GM19463 (cell line): ENCODE data around the gene MBTD1.
"Not testable (repeated sequence)": the region's sequence is repeated elsewhere in the genome, so short reads cannot be mapped to it uniquely, and the experiment has no call there.

Source experiments
- ATAC-seq: cut with Tn5 transposase; IDR thresholded peaks from one replicate; pipeline ENCODE4 v1.9.1; 2021; ENCODE audit warnings: mild to moderate bottlenecking, moderate library complexity; ENCODE audit not compliant: unreplicated experiment

The MBTD1 gene

GRCh38 chr17:51256101-51256500 lies 3.7 kb downstream of the MBTD1 start:
- no peak for ATAC-seq

- ATAC-seq, result no peak
These were observed 4.2 kb downstream of the MBTD1 start for GRCh38 chr17:51255673-51256072.

- ATAC-seq, result no peak
These were observed 8.8 kb downstream of the MBTD1 start for GRCh38 chr17:51251010-51251409.

DNA sequence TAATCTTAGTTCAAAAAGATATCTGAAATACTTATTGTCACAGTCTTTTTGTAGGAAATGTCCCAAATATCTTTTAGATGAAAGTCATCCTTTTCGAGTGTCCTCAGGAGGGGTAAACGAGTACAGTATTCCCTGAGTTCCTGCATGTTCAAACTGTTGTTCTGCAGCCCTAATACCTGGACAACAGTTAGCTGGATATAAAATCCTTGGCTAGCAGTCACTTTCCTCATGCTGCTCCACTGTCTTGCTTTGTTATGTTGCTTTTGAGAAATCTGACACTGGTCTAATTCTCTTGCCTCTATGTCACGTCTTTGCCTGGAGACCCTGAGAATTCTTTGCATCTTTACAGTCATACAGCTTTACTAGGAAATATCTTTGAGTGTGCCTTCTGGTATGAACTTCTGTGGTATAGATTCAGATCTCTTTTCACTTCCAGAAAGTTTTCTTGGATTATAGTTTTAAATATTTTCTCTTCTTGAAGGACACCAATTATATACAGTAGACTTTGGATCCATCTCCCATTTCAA lies 9.5 kb downstream of the MBTD1 start:
- ATAC-seq, result no peak

DNA sequence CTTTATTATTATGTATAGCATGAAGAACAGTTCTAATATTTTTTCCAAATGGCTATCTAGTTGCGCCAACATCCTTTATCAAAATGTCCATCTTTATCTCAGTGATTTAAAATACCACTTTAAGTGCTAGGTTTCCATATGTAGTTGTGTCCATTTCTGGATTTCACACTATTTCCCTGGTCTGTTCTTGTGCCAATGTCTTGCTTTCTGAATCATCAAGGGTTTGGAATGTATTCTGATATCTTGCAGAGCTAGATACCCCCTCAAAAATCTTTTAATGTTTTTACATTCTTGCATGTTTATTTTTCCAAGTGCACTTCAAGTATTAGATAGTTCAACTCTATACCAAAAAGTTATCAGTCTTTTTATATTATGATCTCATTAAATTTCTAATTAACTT lies 14.3 kb downstream of the MBTD1 start:
- no peak for ATAC-seq

- no peak for ATAC-seq
These were observed 15.8 kb downstream of the MBTD1 start for GRCh38 chr17:51244041-51244440.

DNA sequence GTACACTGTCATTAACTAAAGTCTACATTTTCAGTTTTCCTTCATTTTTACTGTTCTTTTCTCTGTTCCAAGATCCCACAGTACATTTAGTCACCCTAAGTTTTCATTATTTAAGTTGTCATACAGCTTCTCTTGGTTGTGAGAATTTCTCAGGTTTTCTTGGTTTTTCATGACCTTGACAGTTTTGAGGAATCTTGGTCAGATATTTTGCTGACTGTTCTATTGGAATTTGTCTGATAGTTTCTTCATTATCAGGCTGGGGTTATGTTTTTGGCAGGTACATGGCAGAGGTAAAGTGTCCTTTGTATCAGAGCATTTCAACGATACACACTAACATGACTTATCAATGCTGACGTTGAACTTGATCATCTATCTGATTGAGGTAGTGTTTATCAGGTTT lies 19.6 kb downstream of the MBTD1 start:
- ATAC-seq, result no peak

DNA sequence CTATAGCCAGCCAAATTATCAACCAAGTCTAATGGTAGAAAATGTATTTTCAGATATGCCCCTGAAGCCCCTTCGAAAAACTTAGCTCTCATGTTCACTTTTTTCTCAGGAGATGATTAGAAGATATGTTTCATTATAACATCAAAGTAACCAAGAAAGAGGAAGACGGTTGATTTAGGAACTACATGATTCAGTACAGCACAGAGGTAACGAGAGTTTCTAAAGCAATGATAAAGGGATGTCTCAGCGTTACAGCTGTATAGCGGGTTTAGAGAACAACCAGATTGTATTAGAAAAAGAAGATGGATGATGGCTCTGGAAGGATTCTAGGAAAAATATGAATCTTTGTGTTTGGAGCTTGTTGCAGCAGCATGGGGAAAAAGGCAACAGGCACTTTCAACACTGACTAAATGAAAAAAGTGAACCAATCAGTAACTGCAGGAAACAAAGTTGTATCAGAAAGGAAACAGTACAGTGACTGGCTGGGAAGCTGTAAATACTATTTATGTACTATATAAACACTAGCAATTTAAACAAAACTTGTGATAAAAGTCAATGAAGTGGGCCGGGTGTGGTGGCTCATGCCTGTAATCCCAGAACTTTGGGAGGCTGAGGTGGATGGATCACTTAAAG lies 21.5 kb downstream of the MBTD1 start:
- peak; percentile 77 for ATAC-seq

DNA sequence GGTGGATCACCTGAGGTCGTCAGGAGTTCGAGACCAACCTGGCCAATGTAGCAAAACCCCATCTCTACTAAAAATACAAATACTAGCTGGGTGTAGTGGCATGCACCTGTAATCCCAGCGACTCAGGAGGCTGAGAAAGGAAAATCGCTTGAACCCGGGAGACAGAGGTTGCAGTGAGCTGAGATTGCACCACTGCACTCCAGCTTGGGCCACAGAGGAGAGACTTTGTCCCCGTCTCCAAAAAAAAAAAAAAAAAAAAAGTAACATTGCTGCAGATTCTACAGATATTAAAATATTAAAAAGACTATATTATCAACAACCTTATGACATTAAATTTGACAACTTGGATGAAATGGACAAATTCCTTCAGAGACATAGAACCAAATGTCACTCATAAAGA lies 25.7 kb downstream of the MBTD1 start:
- ATAC-seq, result no peak

GRCh38 chr17:51231999-51232398 lies 27.9 kb downstream of the MBTD1 start:
- no peak for ATAC-seq

DNA sequence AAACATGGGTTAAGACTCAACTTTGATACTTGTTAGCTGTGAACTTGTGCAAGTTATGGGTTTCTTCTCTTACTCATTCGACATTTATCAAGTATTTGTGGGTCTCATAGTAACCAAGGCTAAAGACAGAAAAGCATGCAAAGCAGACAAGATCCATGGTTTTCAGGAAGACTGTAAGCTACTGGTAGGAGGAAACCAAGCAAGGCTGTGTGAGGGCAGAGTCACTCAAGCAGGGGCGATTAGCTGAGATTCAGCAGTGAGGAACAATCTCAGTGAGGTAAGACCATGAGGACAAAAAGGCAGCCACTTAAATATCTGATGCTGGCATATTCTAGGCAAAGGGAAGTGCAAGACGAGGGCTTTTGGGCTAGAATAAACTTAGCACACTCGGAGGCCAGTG lies 29.5 kb downstream of the MBTD1 start:
- no peak for ATAC-seq

- ATAC-seq, result no peak
These were observed 30.0 kb downstream of the MBTD1 start for GRCh38 chr17:51229889-51230288.

GRCh38 chr17:51228161-51228560 lies 31.7 kb downstream of the MBTD1 start:
- no peak for ATAC-seq

DNA sequence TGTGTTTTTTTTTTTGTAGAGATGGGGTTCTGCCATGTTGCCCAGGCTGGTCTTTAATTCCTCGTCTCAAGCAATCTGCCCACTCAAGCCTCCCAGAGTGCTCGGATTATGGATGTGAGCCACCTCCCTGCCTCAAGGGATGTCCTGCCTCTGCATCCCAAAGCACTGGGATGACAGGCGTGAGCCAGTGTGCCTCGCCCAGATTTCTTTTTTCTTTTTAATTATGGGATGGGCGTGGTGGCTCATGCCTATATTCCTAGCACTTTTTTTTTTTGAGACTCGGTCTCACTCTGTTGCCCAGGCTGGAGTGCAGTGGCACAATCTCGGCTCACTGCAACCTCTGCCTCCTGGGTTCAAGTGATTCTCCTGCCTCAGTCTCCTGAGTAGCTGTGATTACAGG lies 34.3 kb downstream of the MBTD1 start:
- not testable (repeated sequence) for ATAC-seq

DNA sequence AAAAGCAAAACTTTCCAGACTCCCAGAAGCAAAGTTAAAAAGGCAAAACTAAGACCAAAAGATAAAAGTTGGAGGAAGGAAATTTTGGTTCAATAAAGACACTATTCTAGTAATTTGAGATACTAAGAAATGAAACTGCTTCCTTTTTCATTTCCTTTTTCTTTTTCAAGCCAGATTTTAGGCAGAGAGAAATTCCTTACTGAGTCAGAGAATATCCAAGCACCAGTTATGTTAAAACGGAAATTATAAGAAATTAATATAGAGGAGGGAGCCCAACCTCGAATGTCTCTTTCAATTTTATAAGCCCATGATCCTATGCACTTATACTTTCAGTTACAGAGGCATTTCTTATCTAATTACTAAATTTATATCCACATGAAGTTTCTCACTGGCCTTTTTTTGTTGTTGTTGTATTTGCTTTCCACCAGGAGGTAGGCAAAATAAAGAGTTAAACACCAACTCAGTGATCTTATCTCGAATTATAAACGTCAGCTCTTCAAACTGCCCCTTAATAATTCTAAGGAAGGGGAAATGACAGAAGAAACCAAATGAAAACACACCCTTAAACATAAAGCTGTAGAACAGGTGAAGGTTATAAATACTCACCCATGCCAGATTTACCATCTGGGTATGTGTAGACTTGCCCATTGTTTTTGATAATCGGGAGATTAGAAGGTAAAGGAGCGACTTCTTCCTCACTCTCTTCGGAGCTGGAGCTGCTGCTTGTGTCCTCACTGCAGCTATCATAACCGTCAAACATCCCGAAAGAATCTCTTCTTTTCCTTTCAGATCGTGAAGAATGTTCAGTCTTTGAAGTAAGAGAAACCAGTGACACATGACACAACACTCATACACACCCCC lies 35.2 kb downstream of the MBTD1 start:
- ATAC-seq, result no peak

GRCh38 chr17:51221322-51221721 lies 38.5 kb downstream of the MBTD1 start:
- ATAC-seq, result no peak

DNA sequence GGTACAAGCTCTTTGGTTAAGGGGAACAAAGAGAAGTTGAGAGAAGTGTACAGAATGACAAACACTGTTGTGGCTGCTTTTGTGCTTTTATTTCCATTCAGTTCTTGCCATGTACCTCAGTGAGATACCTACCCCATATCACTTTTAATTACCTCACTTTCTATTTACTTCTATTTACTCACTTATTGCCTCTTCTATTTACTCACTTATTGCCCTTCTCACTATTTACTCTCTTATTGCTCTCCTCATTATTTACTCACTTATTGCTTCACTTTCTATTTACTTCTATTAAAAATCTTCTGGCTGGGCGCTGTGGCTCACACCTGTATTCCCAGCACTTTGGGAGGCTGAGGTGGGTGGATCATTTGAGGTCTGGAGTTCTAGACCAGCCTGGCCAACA lies 41.9 kb downstream of the MBTD1 start:
- no peak for ATAC-seq

GRCh38 chr17:51214920-51215319 lies 44.9 kb downstream of the MBTD1 start:
- ATAC-seq, result no peak

- ATAC-seq, result no peak
These were observed 56.0 kb downstream of the MBTD1 start for GRCh38 chr17:51203838-51204237.

DNA sequence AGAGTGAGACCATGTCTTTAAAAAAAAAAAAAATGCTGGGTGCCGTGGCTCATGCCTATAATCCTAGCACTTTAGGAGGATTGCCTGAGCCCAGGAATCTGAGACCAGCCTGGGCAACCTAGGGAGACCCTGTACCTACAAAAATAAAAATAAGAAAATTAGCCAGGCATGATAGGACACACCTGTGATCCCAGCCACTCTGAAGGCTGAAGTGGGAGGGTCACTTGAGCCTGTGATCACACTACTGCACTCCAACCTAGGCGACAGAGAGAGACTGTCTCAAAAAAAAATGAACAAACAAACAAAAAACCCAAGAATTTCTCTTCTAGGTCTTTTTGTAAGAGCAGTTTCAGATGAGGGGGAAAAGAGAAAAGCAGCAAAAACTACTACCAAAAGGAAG lies 59.0 kb downstream of the MBTD1 start:
- no peak for ATAC-seq

DNA sequence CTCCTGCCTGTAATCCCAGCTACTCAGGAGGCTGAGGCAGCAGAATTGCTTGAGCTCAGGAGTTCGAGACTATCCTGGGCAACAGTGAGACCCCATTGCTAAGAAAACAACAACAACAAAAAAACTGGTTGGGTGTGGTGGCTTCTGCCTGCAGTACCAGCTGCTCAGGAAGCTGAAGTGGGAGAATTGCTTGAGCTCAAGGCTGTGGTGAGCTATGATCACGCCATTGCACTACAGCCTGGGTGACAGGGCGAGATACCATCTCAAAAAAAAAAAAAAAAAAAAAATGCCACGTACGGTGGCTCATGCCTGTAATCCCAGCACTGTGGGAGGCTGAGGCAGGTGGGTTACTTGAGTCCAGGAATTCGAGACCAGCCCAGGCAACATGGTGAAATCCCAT lies 59.6 kb downstream of the MBTD1 start:
- no peak for ATAC-seq

DNA sequence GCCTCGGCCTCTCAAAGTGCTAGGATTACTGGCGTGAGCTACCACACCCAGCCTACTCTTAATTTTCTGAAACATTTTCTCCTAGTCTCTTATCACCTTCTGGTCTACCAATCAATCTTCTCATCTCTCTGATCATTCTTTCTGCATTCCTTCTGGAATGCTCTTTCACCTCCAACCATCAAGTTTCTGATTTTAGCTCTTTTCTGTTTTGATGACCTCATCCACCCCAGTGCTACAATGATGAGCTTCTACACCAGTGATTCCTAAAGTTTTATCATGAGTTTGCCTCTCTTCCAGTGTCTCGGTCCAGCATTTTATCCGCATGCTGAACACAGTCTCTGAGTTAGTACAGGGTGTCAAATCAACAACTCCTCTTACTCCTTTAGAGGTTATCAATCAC lies 62.1 kb downstream of the MBTD1 start:
- ATAC-seq, result no peak
